ENCODE results near the gene KCNQ5. TPM values are rescaled to one million over a fixed set of nuclear protein-coding genes. Genes with fewer than 3 reads are reported as not detected.

The KCNQ5 gene
- total RNA-seq, 1 experiment from 2014 or later, result 2.0 TPM

GRCh38 chr6:72940265-72940664, 318.4 kb downstream of the KCNQ5 start:
- H3K27me3 Mint-ChIP-seq (ENCODE audit: low read depth), result no peaks in the 10 kb centered on the region
- no peaks in the 10 kb centered on the region for H3K36me3 Mint-ChIP-seq
- CTCF ChIA-PET, result no interaction called here
- no peak for TF ChIP-seq GTF2I (CRISPR knock-in tag; conservative IDR thresholded peaks at IDR 0.05)
- TF ChIP-seq SOX15 (CRISPR knock-in tag; IDR thresholded peaks at IDR 0.05), result no peak
- TF ChIP-seq IRF2 (CRISPR knock-in tag; IDR thresholded peaks at IDR 0.05; ENCODE audit: borderline replicate concordance, low read depth), result no peak
- TF ChIP-seq CBFB (CRISPR knock-in tag; IDR thresholded peaks at IDR 0.05; ENCODE audit: low read depth), result no peak
- no peak for TF ChIP-seq NFE2L1 (CRISPR knock-in tag; IDR thresholded peaks at IDR 0.05)
- TF ChIP-seq FOXP4 (CRISPR knock-in tag; IDR thresholded peaks at IDR 0.05), result no peak
- TF ChIP-seq PRRX2 (CRISPR knock-in tag; IDR thresholded peaks at IDR 0.05), result no peak
- no peak for TF ChIP-seq SP1 (CRISPR knock-in tag; conservative IDR thresholded peaks at IDR 0.05)
- TF ChIP-seq ZNF423 (CRISPR knock-in tag; IDR thresholded peaks at IDR 0.05), result no peak
- TF ChIP-seq KAT7 (CRISPR knock-in tag; IDR thresholded peaks at IDR 0.05; ENCODE audit: borderline replicate concordance), result no peak
- TF ChIP-seq SMAD3 (CRISPR knock-in tag; IDR thresholded peaks at IDR 0.05; ENCODE audit: borderline replicate concordance), result no peak
- no peak for TF ChIP-seq ESRRA (CRISPR knock-in tag; IDR thresholded peaks at IDR 0.05; ENCODE audit: borderline replicate concordance)
- no peak for TF ChIP-seq NR3C1 (CRISPR knock-in tag; conservative IDR thresholded peaks at IDR 0.05; ENCODE audit: low read depth)
- no peak for TF ChIP-seq ATF1 (CRISPR knock-in tag; IDR thresholded peaks at IDR 0.05)
- TF ChIP-seq STAT6 (CRISPR knock-in tag; conservative IDR thresholded peaks at IDR 0.05; ENCODE audit: low read depth), result no peak
- TF ChIP-seq ARID4B (CRISPR knock-in tag; IDR thresholded peaks at IDR 0.05; ENCODE audit: borderline replicate concordance), result no peak
- TF ChIP-seq AFF4 (CRISPR knock-in tag; IDR thresholded peaks at IDR 0.05; ENCODE audit: borderline replicate concordance), result no peak
- H3K4me3 Mint-ChIP-seq, result no peak overlapping the region
- no peaks in the 10 kb centered on the region for H3K4me1 Mint-ChIP-seq
- POLR2A ChIA-PET, result no interaction called here
- ATAC-seq (no peak), DNase-seq (ENCODE audit: low spot score) (no peak)
- H3K27ac Mint-ChIP-seq, result no peak overlapping the region
- no peaks in the 10 kb centered on the region for H3K9me3 Mint-ChIP-seq

Data from WTC11 (cell line).